ENCODE results near the gene CCSER1.
"Not testable (repeated sequence)": the region's sequence is repeated elsewhere in the genome, so short reads cannot be mapped to it uniquely, and the experiment has no call there.

The CCSER1 gene

GRCh38 chr4:90798948-90799347 is 671.8 kb downstream of the CCSER1 start:
- no peak for FAIRE-seq
- DNase-seq (ENCODE audit: insufficient read length, low spot score) = no peak

GRCh38 chr4:90799895-90800294 is 672.7 kb downstream of the CCSER1 start:
- FAIRE-seq (no peak), DNase-seq (ENCODE audit: insufficient read length, low spot score) (no peak)

DNA sequence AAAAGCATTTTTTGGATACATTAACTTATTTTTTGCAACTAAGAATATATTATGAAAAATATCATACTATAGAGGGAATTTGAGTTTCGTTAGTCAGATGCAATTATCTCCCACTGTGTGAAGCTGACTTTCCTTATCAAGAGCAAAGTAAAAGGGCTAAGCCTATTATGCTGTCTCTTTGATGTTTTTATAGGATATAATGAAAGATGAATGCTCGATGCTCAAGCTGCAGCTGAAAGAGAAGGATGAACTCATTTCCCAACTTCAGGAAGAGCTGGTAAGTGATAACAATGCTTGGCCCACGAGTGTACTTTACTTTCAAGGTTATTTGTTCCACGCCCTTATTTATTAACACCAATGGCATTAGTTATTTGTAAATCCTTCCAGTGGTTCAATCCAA is 688.4 kb downstream of the CCSER1 start:
- DNase-seq (ENCODE audit: insufficient read length, low spot score) = no peak
- FAIRE-seq = no peak

- DNase-seq (ENCODE audit: insufficient read length, low spot score) (no peak), FAIRE-seq (no peak)
These were observed 689.6 kb downstream of the CCSER1 start for GRCh38 chr4:90816754-90817153.

DNA sequence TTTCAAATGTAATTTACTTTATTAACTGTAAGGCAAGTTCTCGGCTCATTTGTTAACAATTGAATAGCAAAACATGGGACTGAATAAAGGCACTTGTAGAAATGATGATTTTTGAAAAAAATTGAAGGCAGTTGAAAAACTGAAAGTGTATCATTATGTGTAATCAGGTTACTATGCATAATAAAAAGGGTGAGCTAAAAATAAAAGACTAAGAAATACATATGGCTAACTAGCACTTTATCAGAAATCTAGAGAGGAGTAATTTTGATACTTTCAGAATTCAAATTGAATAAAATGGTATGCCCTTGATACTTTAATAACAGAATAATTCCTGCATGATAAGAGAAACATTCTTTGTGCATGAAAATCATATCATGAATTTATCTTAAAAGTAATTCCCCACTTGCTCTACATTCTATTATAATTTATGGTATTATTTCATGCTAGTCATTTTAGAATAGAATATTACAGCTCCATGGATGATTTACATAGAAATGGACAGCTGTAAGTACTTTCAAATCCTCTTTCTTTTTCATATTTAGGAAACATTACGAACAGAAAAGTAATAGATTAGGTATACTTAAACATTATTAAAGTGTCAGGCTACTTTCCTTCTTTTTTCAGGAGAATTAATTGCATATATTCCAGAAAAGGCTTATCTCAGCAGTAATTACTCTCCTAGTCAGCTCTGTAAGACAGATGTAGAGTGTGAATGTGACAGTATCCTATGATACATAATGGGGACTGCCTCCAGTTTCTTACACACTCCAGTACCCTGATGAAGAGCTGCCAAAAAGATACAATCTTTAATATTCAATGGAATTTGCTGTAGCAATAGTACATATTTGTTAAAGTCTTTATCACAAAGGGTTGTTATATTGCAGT is 697.3 kb downstream of the CCSER1 start:
- DNase-seq (ENCODE audit: insufficient read length, low spot score) (no peak), FAIRE-seq (no peak)

GRCh38 chr4:90825849-90826248 is 698.7 kb downstream of the CCSER1 start:
- DNase-seq (ENCODE audit: insufficient read length, low spot score) = no peak
- no peak for FAIRE-seq

GRCh38 chr4:90833706-90834105 is 706.5 kb downstream of the CCSER1 start:
- no peak for DNase-seq (ENCODE audit: insufficient read length, low spot score)
- FAIRE-seq = no peak

- DNase-seq (ENCODE audit: insufficient read length, low spot score) = no peak
- FAIRE-seq = no peak
These were observed 710.0 kb downstream of the CCSER1 start for GRCh38 chr4:90837241-90837640.

DNA sequence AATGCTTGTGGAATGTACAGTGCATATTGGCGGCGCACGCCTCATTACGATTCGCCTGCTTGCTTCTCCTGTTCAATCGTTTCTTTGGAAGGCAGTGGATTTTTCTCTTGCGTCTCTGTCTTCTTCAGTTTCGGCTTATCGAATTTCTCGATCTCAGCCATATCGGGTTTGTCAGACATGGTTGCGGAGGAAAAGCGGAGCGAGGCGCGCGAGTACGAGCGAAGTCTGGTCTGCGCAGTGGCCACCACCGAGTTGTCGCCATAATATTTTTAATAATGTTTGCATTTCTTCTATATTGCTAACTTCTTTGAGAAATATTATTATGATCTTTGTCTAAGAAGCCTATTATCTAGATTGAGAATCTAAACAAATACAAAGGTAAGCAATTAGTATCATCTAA is 711.7 kb downstream of the CCSER1 start:
- DNase-seq (ENCODE audit: insufficient read length, low spot score); FAIRE-seq: not testable (repeated sequence)

DNA sequence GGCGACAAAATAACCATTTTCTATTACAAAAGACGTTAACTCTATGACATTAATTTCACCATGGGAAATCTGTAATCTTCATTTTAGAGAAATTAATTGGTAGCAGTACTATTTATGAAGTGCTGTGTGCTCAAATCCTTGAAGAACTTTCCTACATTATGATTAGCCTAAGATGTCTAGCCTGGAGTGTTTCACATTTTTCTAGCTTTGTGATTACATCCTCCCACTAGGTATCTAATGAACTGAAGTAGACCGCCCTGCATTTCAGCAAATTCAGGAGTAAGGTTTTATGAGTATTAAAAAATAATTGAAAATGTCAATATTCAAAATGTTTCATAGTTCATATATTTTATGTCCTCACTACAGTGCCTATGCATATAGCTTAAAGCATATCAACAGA is 713.1 kb downstream of the CCSER1 start:
- FAIRE-seq = no peak
- DNase-seq (ENCODE audit: insufficient read length, low spot score) = no peak

DNA sequence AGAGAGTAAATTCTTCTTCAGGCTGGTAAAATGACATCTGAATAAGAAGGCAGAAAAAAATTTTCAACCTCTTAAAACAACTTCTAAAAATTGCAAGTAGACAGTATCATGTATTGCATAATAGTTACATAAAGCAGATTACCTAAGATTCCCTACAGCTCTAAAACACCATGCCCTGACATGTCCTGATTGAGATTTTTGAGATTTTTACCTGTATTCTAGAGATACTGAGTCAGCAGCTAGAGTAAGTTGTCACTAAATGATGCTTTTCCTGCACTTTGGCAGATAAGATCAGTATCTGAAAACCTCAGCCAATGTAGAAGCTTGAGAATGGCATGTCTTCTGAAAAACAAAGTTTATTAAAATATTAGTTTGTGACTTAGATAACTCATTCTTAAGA is 713.6 kb downstream of the CCSER1 start:
- FAIRE-seq = no peak

DNA sequence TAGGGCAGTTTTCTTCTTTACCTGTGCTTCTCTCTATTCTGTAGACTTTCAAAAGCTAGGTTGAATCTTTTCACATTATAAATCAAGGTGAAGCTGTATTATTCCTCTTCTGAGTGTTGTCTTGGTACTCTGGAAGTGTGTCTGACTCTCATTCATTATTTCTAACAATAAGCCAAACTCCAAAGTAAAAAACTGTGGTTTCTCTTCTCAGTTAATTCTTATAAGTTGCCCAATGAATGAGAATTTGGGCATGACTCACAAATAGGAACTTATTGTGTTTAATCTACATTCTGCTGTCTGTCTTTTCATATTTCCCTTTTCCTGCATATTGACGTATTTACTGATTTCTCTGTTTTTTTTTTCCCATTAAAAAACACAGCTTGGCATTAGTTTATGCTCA is 714.5 kb downstream of the CCSER1 start:
- FAIRE-seq = no peak
- no peak for DNase-seq (ENCODE audit: insufficient read length, low spot score)

More for the DNA sequence above, 713.6 kb downstream of the CCSER1 start:
- DNase-seq (ENCODE audit: insufficient read length, low spot score) = no peak

DNA sequence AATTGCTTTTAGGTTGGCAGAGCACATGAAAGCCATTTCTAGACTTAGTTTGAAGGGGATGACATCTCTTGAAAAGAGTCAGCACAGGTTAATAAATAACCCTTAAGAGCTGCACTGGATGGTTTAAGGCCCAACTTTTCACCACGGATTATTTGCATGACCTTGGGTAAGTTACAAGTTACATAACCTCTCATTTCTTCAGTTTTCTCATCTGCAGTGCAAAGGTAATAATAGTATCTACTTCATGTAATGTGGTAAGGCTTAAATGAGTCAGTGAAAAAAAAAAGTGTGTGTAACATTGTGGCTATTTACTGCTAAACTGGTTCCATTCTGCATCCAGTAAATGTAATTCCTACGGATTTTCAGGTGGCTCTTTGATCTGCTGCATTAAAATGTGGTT is 715.8 kb downstream of the CCSER1 start:
- DNase-seq (ENCODE audit: insufficient read length, low spot score) (no peak), FAIRE-seq (no peak)

GRCh38 chr4:90844241-90844640 is 717.0 kb downstream of the CCSER1 start:
- no peak for FAIRE-seq
- no peak for DNase-seq (ENCODE audit: insufficient read length, low spot score)

GRCh38 chr4:90845777-90846176 is 718.6 kb downstream of the CCSER1 start:
- DNase-seq (ENCODE audit: insufficient read length, low spot score) (no peak), FAIRE-seq (no peak)

- FAIRE-seq (no peak), DNase-seq (ENCODE audit: insufficient read length, low spot score) (no peak)
These were observed 725.0 kb downstream of the CCSER1 start for GRCh38 chr4:90852237-90852636.

DNA sequence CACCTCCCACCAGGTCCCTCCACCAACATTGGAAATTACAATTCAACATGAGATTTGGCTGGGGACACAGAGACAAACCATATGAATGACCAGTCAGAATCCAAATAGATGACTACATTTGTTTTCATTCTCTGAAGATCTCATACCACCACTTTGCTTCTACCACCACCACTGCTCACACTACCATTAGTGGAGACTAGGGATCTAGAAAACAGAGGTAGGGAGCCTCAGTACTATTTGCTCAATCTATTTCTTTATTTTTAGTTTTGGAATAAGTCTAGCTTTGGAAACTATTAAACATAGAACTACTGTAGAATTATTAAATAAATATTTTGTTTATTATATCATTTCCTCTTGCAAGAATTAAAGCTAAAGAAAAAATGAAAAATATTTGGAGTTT is 727.9 kb downstream of the CCSER1 start:
- FAIRE-seq (no peak), DNase-seq (ENCODE audit: insufficient read length, low spot score) (no peak)

- no peak for DNase-seq (ENCODE audit: insufficient read length, low spot score)
- no peak for FAIRE-seq
These were observed 730.1 kb downstream of the CCSER1 start for GRCh38 chr4:90857081-90857820.

GRCh38 chr4:90875791-90876190 is 748.6 kb downstream of the CCSER1 start:
- no peak for FAIRE-seq
- DNase-seq (ENCODE audit: insufficient read length, low spot score) = no peak

DNA sequence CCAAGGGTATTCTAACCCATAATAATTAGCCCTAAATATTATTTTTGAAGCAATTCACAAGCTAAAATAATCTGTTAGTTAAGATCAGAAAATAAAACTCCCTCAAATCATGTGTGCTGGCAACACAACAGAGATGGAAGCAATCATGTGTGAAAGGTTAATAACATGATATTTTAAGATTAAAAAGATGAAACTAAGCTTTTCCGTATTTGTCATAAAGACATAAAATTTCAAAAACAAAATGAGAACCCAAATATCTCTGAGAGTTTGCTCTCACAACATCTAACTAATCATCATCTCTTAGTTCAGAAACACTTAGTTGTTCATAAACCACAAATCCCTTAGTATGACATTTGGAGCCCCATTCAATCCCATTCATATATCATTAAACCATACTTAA is 749.1 kb downstream of the CCSER1 start:
- FAIRE-seq (no peak), DNase-seq (ENCODE audit: insufficient read length, low spot score) (no peak)

- DNase-seq (ENCODE audit: insufficient read length, low spot score) (no peak), FAIRE-seq (no peak)
These were observed 756.3 kb downstream of the CCSER1 start for GRCh38 chr4:90883519-90883918.

DNA sequence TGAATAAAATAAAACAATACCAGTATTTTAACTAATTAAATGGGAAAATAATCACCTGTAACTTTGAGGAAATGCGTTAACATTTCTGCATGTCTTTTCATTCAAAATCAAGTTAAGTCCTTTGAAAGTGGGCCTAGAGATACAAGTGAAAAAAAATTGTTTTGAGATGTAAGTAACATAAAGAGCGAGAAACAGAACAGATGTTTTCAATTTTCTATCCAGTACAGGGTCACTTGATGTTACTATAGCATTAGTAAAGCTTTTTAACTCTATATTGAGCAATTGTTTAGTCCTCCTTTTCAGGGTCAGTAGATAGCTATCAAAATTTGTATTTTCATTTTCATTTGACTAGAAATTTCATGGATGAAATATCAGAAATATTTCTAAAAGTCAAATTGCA is 761.4 kb downstream of the CCSER1 start:
- FAIRE-seq (no peak), DNase-seq (ENCODE audit: insufficient read length, low spot score) (no peak)
